H9 (cell line): ENCODE measurements around the gene CD93. TPM values are rescaled to one million over a fixed set of nuclear protein-coding genes. Genes with fewer than 3 reads are reported as not detected.

Source experiments
- DNase-seq: peaks from one replicate; pipeline ENCODE4 v3.0.0-alpha.2; 2017
- H2AFZ ChIP-seq: one replicate; pipeline ENCODE4 v1.6.1; 2013; ENCODE audit warnings: mild to moderate bottlenecking, low read length, control low read depth, moderate library complexity
- H2AK5ac ChIP-seq: 2 replicates; pipeline ENCODE4 v1.6.1; 2013; ENCODE audit warnings: low read length, control low read depth, mixed read lengths; ENCODE audit not compliant: insufficient read length
- H2BK120ac ChIP-seq: one replicate; pipeline ENCODE4 v1.6.1; 2013; ENCODE audit warnings: low read depth, mild to moderate bottlenecking, low read length, control low read depth, inconsistent platforms; ENCODE audit not compliant: poor library complexity, severe bottlenecking
- H2BK12ac ChIP-seq: 2 replicates; pipeline ENCODE4 v1.6.1; 2013; ENCODE audit warnings: low read length, control low read depth, mixed read lengths, low read depth; ENCODE audit not compliant: insufficient read length
- H2BK15ac ChIP-seq: 2 replicates; pipeline ENCODE4 v1.6.1; 2013; ENCODE audit warnings: low read depth, low read length, control low read depth
- H2BK20ac ChIP-seq: one replicate; pipeline ENCODE4 v1.6.1; 2013; ENCODE audit warnings: low read depth, mild to moderate bottlenecking, low read length, control low read depth, inconsistent platforms; ENCODE audit not compliant: poor library complexity, severe bottlenecking
- H2BK5ac ChIP-seq: 2 replicates; pipeline ENCODE4 v1.6.1; 2013; ENCODE audit warnings: low read length, control low read depth, mixed read lengths; ENCODE audit not compliant: insufficient read length
- H3K14ac ChIP-seq: 2 replicates; pipeline ENCODE4 v1.6.1; 2013; ENCODE audit warnings: low read length, control low read depth; ENCODE audit not compliant: insufficient read depth
- H3K18ac ChIP-seq: 2 replicates; pipeline ENCODE4 v1.6.1; 2013; ENCODE audit warnings: low read depth, mild to moderate bottlenecking, mixed read lengths, low read length, control low read depth; ENCODE audit not compliant: insufficient read length
- H3K23ac ChIP-seq: 2 replicates; pipeline ENCODE4 v1.6.1; 2013; ENCODE audit warnings: low read length, control low read depth, mixed read lengths, low read depth; ENCODE audit not compliant: insufficient read length
- H3K23me2 ChIP-seq: 2 replicates; pipeline ENCODE4 v1.6.1; 2013; ENCODE audit warnings: low read depth, mild to moderate bottlenecking, mixed read lengths, low read length, control low read depth; ENCODE audit not compliant: insufficient read length, poor library complexity, severe bottlenecking
- H3K27ac ChIP-seq: 2 replicates; pipeline ENCODE4 v1.5.1; 2013; ENCODE audit warnings: low read length, control low read depth, mixed read lengths, low read depth; ENCODE audit not compliant: insufficient read length
- H3K27me3 ChIP-seq: 2 replicates; pipeline ENCODE4 v1.6.1; 2013; ENCODE audit warnings: low read length, control low read depth, inconsistent platforms; ENCODE audit not compliant: insufficient read depth
- H3K4ac ChIP-seq: 2 replicates; pipeline ENCODE4 v1.6.1; 2013; ENCODE audit warnings: low read depth, mild to moderate bottlenecking, control low read depth, inconsistent platforms, low read length, moderate library complexity
- H3K4me1 ChIP-seq: 2 replicates; pipeline ENCODE4 v1.6.1; 2013; ENCODE audit warnings: low read length, control low read depth, inconsistent platforms; ENCODE audit not compliant: insufficient read depth
- H3K4me2 ChIP-seq: 2 replicates; pipeline ENCODE4 v1.6.1; 2013; ENCODE audit warnings: low read length, control low read depth, mixed read lengths; ENCODE audit not compliant: insufficient read length, insufficient read depth
- H3K56ac ChIP-seq: 2 replicates; pipeline ENCODE4 v1.6.1; 2013; ENCODE audit warnings: low read depth, mild to moderate bottlenecking, mixed read lengths, low read length, control low read depth; ENCODE audit not compliant: insufficient read length
- H3K79me1 ChIP-seq: 2 replicates; pipeline ENCODE4 v1.6.1; 2013; ENCODE audit warnings: low read depth, mild to moderate bottlenecking, moderate library complexity, low read length, control low read depth, inconsistent platforms; ENCODE audit not compliant: insufficient read depth, poor library complexity, severe bottlenecking
- H3K79me2 ChIP-seq: 2 replicates; pipeline ENCODE4 v1.6.1; 2013; ENCODE audit warnings: low read length, control low read depth, inconsistent platforms; ENCODE audit not compliant: insufficient read depth
- H3K9ac ChIP-seq: 2 replicates; pipeline ENCODE4 v1.6.1; 2013; ENCODE audit warnings: low read length, control low read depth, mixed read lengths; ENCODE audit not compliant: insufficient read length; ENCODE audit errors: extremely low read depth
- H3K9me3 ChIP-seq: one replicate; pipeline ENCODE4 v1.6.1; 2013; ENCODE audit warnings: low read depth, low read length, inconsistent platforms; ENCODE audit not compliant: control insufficient read depth
- H3T11ph ChIP-seq: one replicate; pipeline ENCODE4 v1.6.1; 2013; ENCODE audit warnings: mild to moderate bottlenecking, low read length, control low read depth, inconsistent platforms
- H4K20me1 ChIP-seq: one replicate; pipeline ENCODE4 v1.6.1; 2013; ENCODE audit not compliant: control insufficient read depth, insufficient read length, insufficient read depth
- H4K5ac ChIP-seq: 2 replicates; pipeline ENCODE4 v1.6.1; 2013; ENCODE audit warnings: low read depth, mild to moderate bottlenecking, mixed read lengths, low read length, control low read depth; ENCODE audit not compliant: insufficient read length
- H4K8ac ChIP-seq: replicated peaks from 2 replicates; pipeline ENCODE4 v1.6.1; 2013; ENCODE audit warnings: low read length, control low read depth, mixed read lengths, low read depth; ENCODE audit not compliant: insufficient read length
- H4K91ac ChIP-seq: 2 replicates; pipeline ENCODE4 v1.6.1; 2013; ENCODE audit warnings: low read depth, mild to moderate bottlenecking, moderate library complexity, mixed read lengths, low read length, control low read depth; ENCODE audit not compliant: insufficient read length
- H3K27ac Mint-ChIP-seq, 3 experiments: 2 replicates in 2 of 3; 3 replicates in 1 of 3; pipeline ENCODE4 v1.8.0; 2020 to 2021; ENCODE audit warnings: mixed read lengths in 3 of 3, mild to moderate bottlenecking in 1 of 3, moderate library complexity in 1 of 3
- H3K27me3 Mint-ChIP-seq: 2 replicates; pipeline ENCODE4 v1.8.0; 2021; ENCODE audit warnings: low read depth, mild to moderate bottlenecking, moderate library complexity, mixed read lengths
- H3K36me3 Mint-ChIP-seq, 3 experiments: 2 replicates in 2 of 3; 3 replicates in 1 of 3; pipeline ENCODE4 v1.8.0; 2020 to 2021; ENCODE audit warnings: low read depth in 3 of 3, mixed read lengths in 3 of 3; ENCODE audit not compliant: insufficient read depth in 1 of 3
- H3K4me1 Mint-ChIP-seq, 2 experiments: 2 replicates each; pipeline ENCODE4 v1.8.0; 2020; ENCODE audit warnings: mixed read lengths in 2 of 2
- H3K4me3 Mint-ChIP-seq, 2 experiments: 2 replicates in 1 of 2; 3 replicates in 1 of 2; pipeline ENCODE4 v1.8.0; 2020 to 2021; ENCODE audit warnings: mild to moderate bottlenecking in 2 of 2, mixed read lengths in 2 of 2, moderate library complexity in 1 of 2
- H3K9me3 Mint-ChIP-seq, 2 experiments: 2 replicates in 1 of 2; 3 replicates in 1 of 2; pipeline ENCODE4 v1.8.0; 2020; ENCODE audit warnings: mild to moderate bottlenecking in 2 of 2, mixed read lengths in 2 of 2, moderate library complexity in 1 of 2
- whole genome bisulfite sequencing: extraction: QIAGEN DNeasy Blood & Tissue Kit; methylation state at CpG from one replicate; pipeline ENCODE4 v1.1.7; 2013; ENCODE audit warnings: missing lambda C conversion rate, low lambda C conversion rate, mixed read lengths; ENCODE audit not compliant: insufficient read length; ENCODE audit errors: extremely low coverage; 5-methylcytosine and 5-hydroxymethylcytosine counted together
- total RNA-seq: library from RNA; stranded (reverse); gene quantifications from 2 replicates; pipeline ENCODE4 v1.2.1, GENCODE V29; 2021
- TF ChIP-seq, protein P1 (sequence below): fragments of 200-600 bp; sonication (generic); conservative IDR thresholded peaks from 3 replicates; pipeline ENCODE4 v1.8.0; 2021; ENCODE audit warnings: antibody characterized with exemption, mild to moderate bottlenecking

CD93 gene
- total RNA-seq, 1 experiment from 2014 or later, result not detected

DNA sequence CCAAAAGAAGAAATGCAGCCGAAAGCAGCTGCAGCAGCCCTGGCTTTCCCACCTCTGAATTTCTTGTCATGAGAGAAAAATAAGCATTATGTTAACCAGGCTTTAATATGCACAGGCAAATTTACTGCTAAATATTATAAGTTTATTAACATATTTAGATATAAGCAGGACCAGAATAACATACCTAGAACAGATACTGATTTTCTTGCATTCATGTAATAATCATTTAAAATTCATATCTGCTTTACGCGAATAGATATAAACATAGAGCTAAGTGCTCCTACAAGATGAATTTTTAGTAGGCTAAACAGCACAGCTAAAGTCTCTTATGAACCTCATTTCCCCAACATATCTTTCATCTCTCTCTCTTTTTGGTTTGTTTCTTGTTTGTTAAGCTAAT, 14.7 kb downstream of the CD93 start:
- H4K8ac ChIP-seq, result no peak overlapping the region
- no peak overlapping the region for H3K14ac ChIP-seq
- no peak overlapping the region for H3K9ac ChIP-seq
- H3K4me2 ChIP-seq, result no peak overlapping the region
- H3K56ac ChIP-seq, result no peak overlapping the region
- H2BK15ac ChIP-seq, result no peak overlapping the region
- Mint-ChIP-seq H3K9me3 (no peaks in the 10 kb centered on the region), H3K4me3 (no peak overlapping the region), H3K4me1 (no peaks in the 10 kb centered on the region), H3K27ac (no peak overlapping the region), H3K27me3 (no peaks in the 10 kb centered on the region), H3K36me3 (no peaks in the 10 kb centered on the region)
- no peaks in the 10 kb centered on the region for H3K27me3 ChIP-seq
- no peaks in the 10 kb centered on the region for H3K4me1 ChIP-seq
- no peak for DNase-seq
- no peaks in the 10 kb centered on the region for H3K79me2 ChIP-seq
- H2AK5ac ChIP-seq, result no peak overlapping the region
- no peak overlapping the region for H4K91ac ChIP-seq
- H2BK5ac ChIP-seq, result no peak overlapping the region
- WGBS, result no CpG with 5 or more reads among the region's 3 CpGs
- H3K4ac ChIP-seq, result no peak overlapping the region
- H3K23ac ChIP-seq, result no peak overlapping the region
- no peak overlapping the region for H3T11ph ChIP-seq
- no peak overlapping the region for H2AFZ ChIP-seq
- TF ChIP-seq, protein P1, sequence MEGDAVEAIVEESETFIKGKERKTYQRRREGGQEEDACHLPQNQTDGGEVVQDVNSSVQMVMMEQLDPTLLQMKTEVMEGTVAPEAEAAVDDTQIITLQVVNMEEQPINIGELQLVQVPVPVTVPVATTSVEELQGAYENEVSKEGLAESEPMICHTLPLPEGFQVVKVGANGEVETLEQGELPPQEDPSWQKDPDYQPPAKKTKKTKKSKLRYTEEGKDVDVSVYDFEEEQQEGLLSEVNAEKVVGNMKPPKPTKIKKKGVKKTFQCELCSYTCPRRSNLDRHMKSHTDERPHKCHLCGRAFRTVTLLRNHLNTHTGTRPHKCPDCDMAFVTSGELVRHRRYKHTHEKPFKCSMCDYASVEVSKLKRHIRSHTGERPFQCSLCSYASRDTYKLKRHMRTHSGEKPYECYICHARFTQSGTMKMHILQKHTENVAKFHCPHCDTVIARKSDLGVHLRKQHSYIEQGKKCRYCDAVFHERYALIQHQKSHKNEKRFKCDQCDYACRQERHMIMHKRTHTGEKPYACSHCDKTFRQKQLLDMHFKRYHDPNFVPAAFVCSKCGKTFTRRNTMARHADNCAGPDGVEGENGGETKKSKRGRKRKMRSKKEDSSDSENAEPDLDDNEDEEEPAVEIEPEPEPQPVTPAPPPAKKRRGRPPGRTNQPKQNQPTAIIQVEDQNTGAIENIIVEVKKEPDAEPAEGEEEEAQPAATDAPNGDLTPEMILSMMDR, result no peak
- H4K5ac ChIP-seq, result no peak overlapping the region
- H2BK20ac ChIP-seq, result no peak overlapping the region
- H3K9me3 ChIP-seq, result no peaks in the 10 kb centered on the region
- H2BK12ac ChIP-seq, result no peak overlapping the region
- no peak overlapping the region for H3K18ac ChIP-seq
- no peak overlapping the region for H2BK120ac ChIP-seq
- no peak overlapping the region for H3K27ac ChIP-seq
- no peaks in the 10 kb centered on the region for H3K23me2 ChIP-seq
- no peaks in the 10 kb centered on the region for H4K20me1 ChIP-seq
- H3K79me1 ChIP-seq, result no peaks in the 10 kb centered on the region
